GM21717 (cell line): ENCODE measurements around the gene PLCH2.

Experiments used
- ATAC-seq: cut with Tn5 transposase; IDR thresholded peaks from one replicate; pipeline ENCODE4 v1.9.1; 2021; ENCODE audit warnings: mild to moderate bottlenecking, moderate library complexity; ENCODE audit not compliant: unreplicated experiment

The PLCH2 gene

GRCh38 chr1:2460996-2461751 is 14.9 kb upstream of the PLCH2 start:
- no peak for ATAC-seq

GRCh38 chr1:2462819-2463218 is 13.3 kb upstream of the PLCH2 start:
- no peak for ATAC-seq

- ATAC-seq, result no peak
Observed at GRCh38 chr1:2463396-2463795, 12.7 kb upstream of the PLCH2 start.

GRCh38 chr1:2465371-2466269 is 10.5 kb upstream of the PLCH2 start:
- ATAC-seq, result no peak

GRCh38 chr1:2466270-2466665 is 9.8 kb upstream of the PLCH2 start:
- ATAC-seq, result no peak

- no peak for ATAC-seq
Observed at GRCh38 chr1:2466958-2467554, 9.0 kb upstream of the PLCH2 start.

- ATAC-seq, result no peak
Observed at GRCh38 chr1:2468041-2468472, 8.0 kb upstream of the PLCH2 start.

GRCh38 chr1:2468540-2468939 is 7.5 kb upstream of the PLCH2 start:
- no peak for ATAC-seq

- no peak for ATAC-seq
Observed at GRCh38 chr1:2469103-2469940, 6.8 kb upstream of the PLCH2 start.

- ATAC-seq, result no peak
Observed at GRCh38 chr1:2470290-2471158, 5.6 kb upstream of the PLCH2 start.

- ATAC-seq, result no peak
Observed at GRCh38 chr1:2471159-2471471, 5.0 kb upstream of the PLCH2 start.

GRCh38 chr1:2471587-2472001 is 4.5 kb upstream of the PLCH2 start:
- ATAC-seq, result no peak

- ATAC-seq, result no peak
Observed at GRCh38 chr1:2472109-2472508, 4.0 kb upstream of the PLCH2 start.

GRCh38 chr1:2472561-2473177 is 3.4 kb upstream of the PLCH2 start:
- no peak for ATAC-seq

- no peak for ATAC-seq
Observed at GRCh38 chr1:2473198-2473597, 2.9 kb upstream of the PLCH2 start.

GRCh38 chr1:2474104-2474844 is 1.8 kb upstream of the PLCH2 start:
- ATAC-seq, result no peak

- no peak for ATAC-seq
Observed at GRCh38 chr1:2474933-2475371, 1.1 kb upstream of the PLCH2 start.

GRCh38 chr1:2475571-2475970 is 518 bp upstream of the PLCH2 start:
- ATAC-seq, result no peak

GRCh38 chr1:2477309-2477708 is 1.2 kb downstream of the PLCH2 start:
- ATAC-seq, result no peak
